Embryonic facial prominence (tissue), 1 donor: ENCODE results near the gene LDHB.
"Not testable (repeated sequence)": the region's sequence is repeated elsewhere in the genome, so short reads cannot be mapped to it uniquely, and the experiment has no call there.

Source experiments
- DNase-seq: peaks from one replicate; pipeline ENCODE4 v3.0.0-alpha.2; 2016; ENCODE audit errors: extremely low spot score

Gene LDHB

DNA sequence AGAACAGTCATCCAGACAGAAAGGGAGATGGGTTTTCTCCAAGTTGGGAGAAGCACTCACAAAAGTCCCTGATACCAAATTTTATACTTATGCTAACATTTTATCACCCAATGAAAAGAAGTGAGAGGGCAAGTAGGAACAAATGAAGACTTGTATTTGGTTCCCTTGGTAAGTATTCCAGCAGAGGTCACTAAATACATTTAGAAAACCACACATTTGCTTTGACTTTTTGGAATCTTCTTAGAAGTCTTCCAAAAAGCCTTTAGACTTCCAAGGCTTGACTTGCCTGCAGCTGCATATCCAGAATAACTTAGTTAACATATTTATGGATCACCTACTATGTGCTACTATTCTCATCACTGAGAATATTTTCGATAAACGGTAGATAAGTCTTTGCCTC is 49.9 kb downstream of the LDHB start:
- DNase-seq = no peak

DNA sequence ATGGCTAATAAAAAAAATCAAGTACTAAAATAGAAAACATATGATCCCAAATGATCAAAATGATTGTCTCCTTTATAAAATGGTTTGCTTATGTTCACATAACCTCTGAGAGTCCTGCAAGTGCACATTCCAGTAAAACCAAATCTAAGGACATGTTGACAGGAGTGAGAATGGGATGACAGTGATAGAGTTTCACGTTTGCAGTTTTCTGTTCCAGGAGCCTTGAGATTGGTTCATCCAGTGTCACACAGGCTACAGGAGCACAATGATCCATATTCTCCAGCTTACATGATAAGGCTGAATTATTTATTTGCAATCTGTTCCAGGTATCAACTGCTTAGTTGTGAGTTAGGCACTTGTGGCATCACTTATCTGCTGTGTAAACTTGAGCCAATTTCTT is 51.5 kb downstream of the LDHB start:
- no peak for DNase-seq

DNA sequence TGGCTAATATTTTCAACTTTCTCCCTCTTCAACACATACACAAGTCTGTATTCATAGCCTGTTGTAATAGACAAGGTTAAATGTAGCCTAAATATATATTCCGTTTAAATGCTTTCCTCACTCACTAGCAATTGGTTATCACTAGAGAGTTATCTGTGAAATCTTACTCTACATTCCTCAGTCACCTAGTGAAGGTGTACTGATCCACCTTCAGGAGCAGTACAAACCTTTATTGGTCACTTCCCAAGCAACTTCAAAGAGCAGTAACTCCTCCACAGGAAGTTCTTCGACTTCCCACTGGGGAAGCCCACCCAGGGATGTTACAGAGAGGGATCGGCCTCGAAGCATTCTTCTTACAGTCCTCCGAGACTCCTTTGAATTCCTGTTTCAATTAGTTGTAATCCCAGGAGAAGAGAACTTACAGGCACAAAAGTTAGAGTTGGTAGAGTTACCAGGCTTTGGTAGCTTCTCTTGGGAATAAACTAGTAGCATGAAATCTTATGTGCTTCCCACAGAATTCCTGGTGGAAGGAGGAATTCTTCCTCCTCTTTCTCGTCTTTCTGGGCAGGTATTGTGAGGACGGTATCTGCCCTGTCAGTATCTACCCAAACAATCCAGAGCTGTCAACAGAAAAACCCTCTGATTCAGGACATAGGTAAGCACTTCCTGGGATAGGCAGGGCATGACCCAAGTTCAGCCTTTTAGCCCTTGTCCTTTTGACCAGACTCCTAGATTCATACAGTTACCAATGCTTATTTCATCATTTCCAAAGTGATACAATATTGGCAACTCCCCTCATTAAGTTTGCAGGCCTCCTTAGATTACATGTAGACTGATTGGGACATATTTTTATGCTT is 53.2 kb downstream of the LDHB start, which contains the start of gene GYS2:
Gene GYS2 (minus strand): TSS at position 603 of the 857 bp plus-strand sequence. CDS start 255 bp downstream, at position 348.
- DNase-seq = no peak

DNA sequence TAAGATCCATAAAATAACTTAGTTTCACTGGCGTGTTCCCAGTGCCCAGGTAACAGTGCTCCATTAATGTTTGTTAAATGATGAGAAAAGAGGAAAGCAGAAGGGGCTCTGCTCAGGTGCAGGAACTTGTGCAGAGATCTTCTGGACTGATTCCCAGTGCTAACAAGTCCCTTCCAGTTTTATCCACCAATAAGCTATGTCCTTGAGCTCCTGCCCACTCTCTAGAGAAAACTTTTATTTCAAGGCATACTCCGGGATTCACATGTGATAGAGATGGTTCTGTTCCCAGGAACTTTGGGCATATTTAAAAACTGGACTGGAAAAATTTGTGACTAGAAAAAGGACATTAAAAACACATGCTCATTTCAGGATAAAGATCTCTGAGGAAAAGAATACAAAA is 54.9 kb downstream of the LDHB start:
- no peak for DNase-seq

DNA sequence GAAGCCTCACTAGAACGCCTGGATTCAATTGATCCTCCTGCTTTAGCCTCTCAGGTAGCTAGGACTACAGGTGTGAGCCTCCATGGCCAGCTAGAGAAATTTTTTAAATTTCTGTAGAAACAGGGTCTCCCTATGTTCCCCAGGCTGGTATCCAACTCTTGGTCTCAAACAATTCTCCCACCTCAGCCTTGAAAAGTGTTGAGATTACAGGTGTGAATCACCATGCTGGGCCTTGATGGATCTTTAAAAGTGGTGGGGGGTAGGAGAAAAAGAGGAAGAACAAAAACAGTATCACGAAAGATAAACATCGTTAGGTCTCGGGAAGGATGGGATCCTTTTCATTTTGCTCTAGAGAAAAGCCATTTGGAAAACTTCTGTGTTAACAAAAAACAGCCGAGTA is 57.4 kb downstream of the LDHB start:
- DNase-seq = no peak

DNA sequence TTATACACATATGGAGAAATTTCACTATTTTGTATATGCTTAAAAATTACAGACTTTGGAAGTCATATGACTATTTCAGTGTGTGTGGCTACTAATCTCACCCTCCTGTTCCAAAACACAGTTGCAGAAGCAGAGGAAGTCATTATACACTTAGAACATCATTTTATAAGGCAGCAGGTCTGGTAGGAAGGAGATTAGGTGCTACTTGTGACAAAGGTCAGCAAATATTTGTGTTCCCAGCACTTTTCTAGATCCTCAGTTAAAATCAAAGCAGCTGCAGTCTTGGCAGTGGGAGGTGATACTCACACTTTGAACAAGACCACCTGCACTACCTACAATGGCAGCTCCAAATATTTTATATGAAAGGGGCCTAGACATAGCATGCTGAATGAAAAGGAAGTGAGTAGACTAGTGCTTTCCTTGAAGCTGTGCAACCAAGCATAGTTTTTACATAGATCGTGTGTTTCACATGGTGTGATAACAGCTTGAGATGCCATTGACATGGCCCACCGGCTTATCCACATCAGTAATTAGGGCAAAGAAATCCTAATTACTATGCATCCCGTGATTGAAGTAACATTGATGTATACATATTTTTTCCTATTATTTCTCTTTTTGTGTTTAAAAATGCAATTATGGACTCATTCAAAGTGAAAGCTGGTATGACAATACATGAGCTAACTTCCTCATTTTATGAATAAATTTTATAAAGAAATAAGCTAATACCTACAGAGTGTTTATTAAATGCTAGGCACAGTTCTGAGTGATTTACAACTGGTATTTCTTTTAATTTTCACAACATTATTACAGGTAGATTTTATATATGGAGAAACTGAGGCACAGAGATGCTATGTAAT is 58.3 kb downstream of the LDHB start:
- DNase-seq = no peak

DNA sequence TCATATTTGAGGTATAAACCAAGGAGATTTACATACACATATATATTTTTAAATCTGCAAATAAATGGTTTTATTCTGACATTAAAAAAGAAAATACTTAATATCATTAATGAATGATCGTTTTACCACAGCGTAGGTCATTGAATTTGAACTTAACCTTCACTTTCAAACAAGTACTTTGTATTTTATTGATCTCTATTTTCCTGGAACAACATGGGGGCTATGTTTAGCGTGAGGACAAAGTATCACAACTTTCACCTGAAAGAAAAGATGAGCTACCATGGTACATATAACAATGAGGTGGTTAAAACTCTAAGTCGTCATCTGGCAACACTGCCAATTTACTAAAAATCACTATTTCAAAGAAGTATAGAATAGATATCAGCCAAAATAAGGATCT is 59.0 kb downstream of the LDHB start:
- DNase-seq = no peak

DNA sequence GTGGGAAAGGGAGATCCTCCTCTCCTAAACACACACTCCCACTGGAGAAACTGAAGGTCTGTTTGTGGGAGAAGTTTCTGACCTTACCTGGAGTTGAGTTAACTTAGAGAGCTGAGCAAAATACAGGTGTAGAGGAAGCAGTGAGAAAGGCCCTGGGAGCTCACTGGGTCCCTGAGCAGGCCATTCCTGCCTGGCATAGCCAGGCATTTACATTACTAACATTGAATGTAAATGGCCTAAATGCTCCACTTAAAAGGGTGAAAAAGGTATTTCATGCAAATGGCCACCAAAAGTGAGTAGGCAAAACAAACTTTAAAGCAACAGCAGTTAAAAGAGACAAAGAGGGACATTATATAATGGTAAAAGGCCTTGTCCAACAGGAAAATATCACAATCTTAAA is 62.3 kb downstream of the LDHB start:
- not testable (repeated sequence) for DNase-seq

DNA sequence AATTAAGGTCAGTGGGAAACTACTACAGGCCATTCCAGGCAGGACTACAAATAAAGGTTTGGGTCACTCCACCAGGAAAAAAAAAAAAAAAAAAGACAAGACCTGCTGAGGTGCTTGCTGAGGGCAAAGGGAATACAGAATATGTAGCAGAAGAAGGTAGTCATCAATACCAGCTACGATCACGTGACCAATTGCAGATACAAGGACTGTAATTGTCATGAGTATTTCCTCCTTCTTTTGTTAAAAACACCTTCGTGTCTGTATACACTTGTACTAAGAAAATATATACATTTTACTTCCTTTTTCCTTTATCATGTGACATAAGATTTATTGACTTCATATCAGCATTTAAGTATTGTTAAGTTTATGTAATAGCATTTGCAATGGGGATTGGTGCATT is 72.2 kb downstream of the LDHB start:
- DNase-seq = no peak
